HPDE6-E6E7 (cell line): ENCODE results near the gene EIF6.

Experiments
- DNase-seq: peaks from one replicate; pipeline ENCODE4 v3.0.0; 2011; ENCODE audit warnings: missing footprints; ENCODE audit errors: extremely low spot score

Gene EIF6

GRCh38 chr20:35312318-35312717 is 27.7 kb upstream of the EIF6 start:
- no peak for DNase-seq

GRCh38 chr20:35311822-35312221 is 27.2 kb upstream of the EIF6 start:
- DNase-seq, result no peak

- DNase-seq, result no peak
Measured at GRCh38 chr20:35311409-35311808, 26.8 kb upstream of the EIF6 start.

GRCh38 chr20:35307666-35308653 is 23.4 kb upstream of the EIF6 start:
- peak; percentile 82 for DNase-seq

GRCh38 chr20:35306931-35307517 is 22.5 kb upstream of the EIF6 start:
- DNase-seq, result no peak

GRCh38 chr20:35305682-35306556 is 21.3 kb upstream of the EIF6 start:
- DNase-seq, result peak; percentile 100

GRCh38 chr20:35304956-35305355 is 20.4 kb upstream of the EIF6 start:
- no peak for DNase-seq

GRCh38 chr20:35303735-35304491 is 19.3 kb upstream of the EIF6 start:
- DNase-seq, result peak; percentile 91

- DNase-seq, result no peak
Measured at GRCh38 chr20:35303382-35303734, 18.8 kb upstream of the EIF6 start.

GRCh38 chr20:35302421-35303335 is 18.1 kb upstream of the EIF6 start:
- DNase-seq, result no peak

GRCh38 chr20:35301426-35301825 is 16.9 kb upstream of the EIF6 start:
- DNase-seq, result no peak

- no peak for DNase-seq
Measured at GRCh38 chr20:35300469-35301262, 16.1 kb upstream of the EIF6 start.

GRCh38 chr20:35299780-35300179 is 15.2 kb upstream of the EIF6 start:
- DNase-seq, result no peak

GRCh38 chr20:35298264-35298663 is 13.7 kb upstream of the EIF6 start:
- no peak for DNase-seq

GRCh38 chr20:35297740-35298139 is 13.2 kb upstream of the EIF6 start:
- no peak for DNase-seq

GRCh38 chr20:35297155-35297554 is 12.6 kb upstream of the EIF6 start:
- DNase-seq, result no peak

GRCh38 chr20:35296101-35296554 is 11.6 kb upstream of the EIF6 start:
- no peak for DNase-seq

GRCh38 chr20:35295674-35296073 is 11.1 kb upstream of the EIF6 start:
- DNase-seq, result no peak

- no peak for DNase-seq
Measured at GRCh38 chr20:35295058-35295457, 10.5 kb upstream of the EIF6 start.
